DND-41 (cell line): ENCODE results near the gene ULBP1.

Experiments
- ATAC-seq: fragments of 200-7000 bp; cut with Tn5 transposase; 3 replicates; pipeline ENCODE4 v1.9.1; 2021; ENCODE audit warnings: low read depth; ENCODE audit not compliant: insufficient read depth
- DNase-seq: peaks from one replicate; pipeline ENCODE4 v3.0.0-alpha.2; 2020
- H2AFZ ChIP-seq: 2 replicates; pipeline ENCODE4 v1.6.0; 2012; ENCODE audit warnings: low read depth, low read length
- H3K27ac ChIP-seq: 2 replicates; pipeline ENCODE4 v1.5.1; 2012; ENCODE audit warnings: low read length, inconsistent platforms
- H3K27me3 ChIP-seq: fragments of 200-600 bp; sonication (generic); 2 replicates; pipeline ENCODE4 v1.6.0; 2012; ENCODE audit warnings: low read length, mild to moderate bottlenecking, inconsistent platforms; ENCODE audit not compliant: insufficient read depth, poor library complexity
- H3K36me3 ChIP-seq: 2 replicates; pipeline ENCODE4 v1.5.1; 2012; ENCODE audit warnings: low read length, inconsistent platforms; ENCODE audit not compliant: insufficient read depth
- H3K4me1 ChIP-seq: 2 replicates; pipeline ENCODE4 v1.5.1; 2012; ENCODE audit warnings: mild to moderate bottlenecking, low read length; ENCODE audit not compliant: insufficient read depth
- H3K4me2 ChIP-seq: 2 replicates; pipeline ENCODE4 v1.6.0; 2012; ENCODE audit warnings: mild to moderate bottlenecking, moderate library complexity, low read length, inconsistent platforms; ENCODE audit not compliant: insufficient read depth
- H3K4me3 ChIP-seq, 2 experiments: fragments of 200-600 bp in 1 of 2; shearing (Covaris generic) in 1 of 2; 2 replicates each; pipeline ENCODE4 v1.5.1; 2012 to 2016; ENCODE audit warnings: inconsistent platforms in 2 of 2, low read length in 2 of 2, mild to moderate bottlenecking in 2 of 2, low read depth in 1 of 2, moderate library complexity in 1 of 2
- H3K79me2 ChIP-seq: 2 replicates; pipeline ENCODE4 v1.6.0; 2012; ENCODE audit warnings: low read length, inconsistent platforms; ENCODE audit not compliant: insufficient read depth
- H3K9ac ChIP-seq: 2 replicates; pipeline ENCODE4 v1.6.0; 2012; ENCODE audit warnings: low read depth, mild to moderate bottlenecking, inconsistent platforms, low read length, moderate library complexity
- H3K9me3 ChIP-seq: 2 replicates; pipeline ENCODE4 v1.5.1; 2012; ENCODE audit warnings: low read length, moderate library complexity, mild to moderate bottlenecking, inconsistent platforms; ENCODE audit not compliant: insufficient read depth, severe bottlenecking
- H4K20me1 ChIP-seq: 2 replicates; pipeline ENCODE4 v1.6.0; 2012; ENCODE audit warnings: low read length; ENCODE audit not compliant: insufficient read depth
- EZH2 ChIP-seq: IDR thresholded peaks from 3 replicates; pipeline ENCODE4 v1.6.1; 2012; ENCODE audit warnings: borderline replicate concordance, low read depth, mild to moderate bottlenecking, moderate library complexity, low read length, inconsistent platforms; ENCODE audit not compliant: severe bottlenecking
- TF ChIP-seq, protein P1 (sequence below): IDR thresholded peaks from 2 replicates; pipeline ENCODE4 v1.5.1; 2012; ENCODE audit warnings: borderline replicate concordance, low read length, moderate library complexity, mild to moderate bottlenecking; ENCODE audit not compliant: poor library complexity, severe bottlenecking; ENCODE audit errors: extremely low read depth

Gene ULBP1

DNA sequence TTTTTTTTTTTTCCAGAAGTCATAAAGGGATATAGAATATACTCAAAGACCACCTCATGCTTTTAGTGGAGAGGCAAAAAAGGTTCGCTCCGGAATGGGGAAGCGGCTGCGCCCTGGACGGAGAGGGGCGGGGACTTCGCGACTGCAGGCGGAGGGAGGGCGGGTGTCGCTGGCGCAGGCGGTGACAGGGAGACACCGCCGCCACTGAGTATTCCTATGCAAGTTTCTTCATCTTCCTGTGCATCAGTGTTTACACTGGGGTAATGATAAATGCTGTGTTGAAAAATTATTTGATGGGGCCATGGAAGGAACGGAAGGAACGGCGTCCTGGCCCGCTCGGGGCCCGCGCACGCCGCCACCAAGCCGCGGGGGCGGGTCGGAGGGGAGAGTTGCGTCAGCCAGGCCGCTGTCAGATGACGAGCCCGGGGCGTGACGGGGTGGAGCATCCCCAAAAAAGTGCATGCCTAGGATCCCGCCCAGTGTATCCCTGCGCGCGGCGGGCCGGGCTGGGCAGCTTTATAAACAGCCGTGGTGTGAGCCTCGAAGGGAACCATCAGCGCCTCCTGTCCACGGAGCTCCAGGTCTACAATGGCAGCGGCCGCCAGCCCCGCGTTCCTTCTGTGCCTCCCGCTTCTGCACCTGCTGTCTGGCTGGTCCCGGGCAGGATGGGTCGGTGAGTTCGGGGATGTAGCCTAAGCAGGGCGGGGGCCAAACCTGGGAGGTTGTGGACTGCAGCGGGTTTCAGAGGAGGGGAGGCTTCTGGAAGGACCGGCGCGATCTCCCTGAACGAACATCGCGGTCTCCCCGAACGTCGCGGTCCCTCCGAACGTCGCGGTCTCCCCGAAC is at the start of gene ULBP1:
TSS of gene ULBP1 (plus strand) at position 482 of the 846 bp plus-strand sequence. CDS start at position 589, 107 bp downstream.
- Histone ChIP-seq H3K9ac (peak within 1 kb of the TSS; percentile 55), H4K20me1 (no peaks in the 10 kb centered on the region), H3K36me3 (no peaks in the 10 kb centered on the region), H3K79me2 (no peaks in the 10 kb centered on the region), H3K4me2 (peak within 1 kb of the TSS; percentile 70), H3K4me3 (peak within 1 kb of the TSS; percentile 11 to 59; a peak in 3 of 4 replicates), H3K27ac (peak within 1 kb of the TSS; percentile 72), H3K4me1 (peaks cover 19% of the 10 kb centered on the region), H3K27me3 (no peaks in the 10 kb centered on the region), H2AFZ (peak within 1 kb of the TSS; percentile 80), H3K9me3 (peaks cover 8% of the 10 kb centered on the region)
- ATAC-seq (peak; percentile 83), DNase-seq (peak; percentile 82)
- TF ChIP-seq, protein P1, sequence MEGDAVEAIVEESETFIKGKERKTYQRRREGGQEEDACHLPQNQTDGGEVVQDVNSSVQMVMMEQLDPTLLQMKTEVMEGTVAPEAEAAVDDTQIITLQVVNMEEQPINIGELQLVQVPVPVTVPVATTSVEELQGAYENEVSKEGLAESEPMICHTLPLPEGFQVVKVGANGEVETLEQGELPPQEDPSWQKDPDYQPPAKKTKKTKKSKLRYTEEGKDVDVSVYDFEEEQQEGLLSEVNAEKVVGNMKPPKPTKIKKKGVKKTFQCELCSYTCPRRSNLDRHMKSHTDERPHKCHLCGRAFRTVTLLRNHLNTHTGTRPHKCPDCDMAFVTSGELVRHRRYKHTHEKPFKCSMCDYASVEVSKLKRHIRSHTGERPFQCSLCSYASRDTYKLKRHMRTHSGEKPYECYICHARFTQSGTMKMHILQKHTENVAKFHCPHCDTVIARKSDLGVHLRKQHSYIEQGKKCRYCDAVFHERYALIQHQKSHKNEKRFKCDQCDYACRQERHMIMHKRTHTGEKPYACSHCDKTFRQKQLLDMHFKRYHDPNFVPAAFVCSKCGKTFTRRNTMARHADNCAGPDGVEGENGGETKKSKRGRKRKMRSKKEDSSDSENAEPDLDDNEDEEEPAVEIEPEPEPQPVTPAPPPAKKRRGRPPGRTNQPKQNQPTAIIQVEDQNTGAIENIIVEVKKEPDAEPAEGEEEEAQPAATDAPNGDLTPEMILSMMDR, result no peak
- TF ChIP-seq EZH2, result no peak

DNA sequence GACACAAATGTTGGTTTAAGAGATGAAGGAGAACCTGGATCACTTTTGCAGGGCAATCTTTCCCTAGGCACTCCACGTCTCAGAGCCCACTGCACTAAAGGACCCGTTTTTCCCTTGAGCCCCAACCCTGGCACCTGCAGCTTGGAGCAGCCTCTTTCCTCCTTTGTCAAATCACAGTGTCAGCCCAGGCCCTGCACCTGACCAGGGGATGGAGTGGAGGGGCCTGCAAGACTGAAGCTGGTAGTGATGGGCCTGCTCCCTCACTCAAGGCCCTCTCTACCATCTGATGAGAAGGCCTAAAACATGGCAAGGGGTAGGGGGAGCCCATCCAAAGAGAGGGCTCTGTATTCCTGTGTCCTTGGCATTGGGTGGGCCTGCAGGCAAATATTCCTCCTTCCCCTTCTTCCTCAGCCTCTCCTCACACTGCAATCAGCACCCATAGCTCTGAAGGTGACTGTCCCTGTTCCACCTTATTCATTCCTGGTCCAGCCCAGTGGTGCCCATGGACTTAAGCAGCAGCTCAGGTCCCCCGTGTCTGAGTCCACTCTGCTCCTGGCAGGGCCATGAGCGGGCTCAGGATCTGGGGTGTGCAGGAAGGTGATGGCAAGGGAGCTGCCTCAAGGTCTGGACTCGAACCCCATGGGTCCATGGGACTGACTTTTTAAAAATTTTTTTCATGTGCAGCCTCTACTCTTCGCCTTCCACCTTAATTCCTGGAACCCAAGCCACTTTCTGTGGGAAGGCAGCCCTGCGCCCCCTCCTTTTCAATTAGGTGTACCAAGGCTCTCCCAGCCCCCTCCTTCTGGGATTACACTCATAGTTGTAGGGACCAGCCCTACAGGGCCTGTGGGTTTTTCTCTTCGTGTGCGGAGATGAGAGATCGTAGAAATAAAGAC is 47.5 kb upstream of the ULBP1 start:
- Histone ChIP-seq H3K4me3 (no peak overlapping the region), H3K9ac (no peak overlapping the region), H3K27me3 (peaks cover 30% of the 10 kb centered on the region), H3K4me1 (no peaks in the 10 kb centered on the region), H3K4me2 (no peak overlapping the region), H3K9me3 (no peaks in the 10 kb centered on the region), H2AFZ (no peak overlapping the region), H3K36me3 (no peaks in the 10 kb centered on the region), H3K27ac (no peak overlapping the region), H3K79me2 (no peaks in the 10 kb centered on the region), H4K20me1 (no peaks in the 10 kb centered on the region; the same call in 1 of the 2 replicates)
- DNase-seq (no peak), ATAC-seq (no peak)
- TF ChIP-seq EZH2, result no peak
- TF ChIP-seq, protein P1, result no peak

GRCh38 chr6:149917679-149918078 is 46.1 kb upstream of the ULBP1 start:
- Histone ChIP-seq H3K27ac (no peak overlapping the region), H3K36me3 (no peaks in the 10 kb centered on the region), H3K79me2 (no peaks in the 10 kb centered on the region), H3K4me3 (no peak overlapping the region), H4K20me1 (no peaks in the 10 kb centered on the region; the same call in 1 of the 2 replicates), H3K9me3 (no peaks in the 10 kb centered on the region), H2AFZ (no peak overlapping the region), H3K4me1 (no peaks in the 10 kb centered on the region), H3K4me2 (no peak overlapping the region), H3K9ac (no peak overlapping the region), H3K27me3 (peaks cover 26% of the 10 kb centered on the region)
- TF ChIP-seq EZH2, result no peak
- TF ChIP-seq, protein P1, result no peak
- ATAC-seq (no peak), DNase-seq (no peak)
